ENCODE data around the gene MSH2. TPM values are rescaled to one million over a fixed set of nuclear protein-coding genes. Genes with fewer than 3 reads are reported as not detected.

Gene MSH2
- total RNA-seq, 1 experiment from 2014 or later: 25.0 TPM

DNA sequence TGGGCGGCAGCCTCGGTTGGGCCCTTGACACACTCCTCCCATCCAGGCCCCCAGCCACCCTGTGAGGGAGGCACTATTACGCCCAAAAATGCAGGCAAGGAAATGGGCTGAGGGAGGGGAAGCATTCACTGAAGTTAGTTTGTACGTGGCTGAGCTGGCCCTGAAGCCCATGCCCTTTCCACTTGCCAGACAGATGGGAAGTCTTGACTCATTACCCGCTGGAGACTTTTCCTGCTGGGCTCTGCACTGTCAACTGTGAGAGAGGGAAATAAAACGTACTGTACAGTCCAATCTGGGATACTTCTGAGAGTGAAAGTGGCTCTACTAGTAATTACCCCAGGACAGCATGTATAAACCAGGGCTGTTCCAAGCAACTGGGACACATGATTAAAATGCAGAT lies 125.9 kb downstream of the MSH2 start:
- DNase-seq (ENCODE audit: extremely low read depth, low read depth): no peak

DNA sequence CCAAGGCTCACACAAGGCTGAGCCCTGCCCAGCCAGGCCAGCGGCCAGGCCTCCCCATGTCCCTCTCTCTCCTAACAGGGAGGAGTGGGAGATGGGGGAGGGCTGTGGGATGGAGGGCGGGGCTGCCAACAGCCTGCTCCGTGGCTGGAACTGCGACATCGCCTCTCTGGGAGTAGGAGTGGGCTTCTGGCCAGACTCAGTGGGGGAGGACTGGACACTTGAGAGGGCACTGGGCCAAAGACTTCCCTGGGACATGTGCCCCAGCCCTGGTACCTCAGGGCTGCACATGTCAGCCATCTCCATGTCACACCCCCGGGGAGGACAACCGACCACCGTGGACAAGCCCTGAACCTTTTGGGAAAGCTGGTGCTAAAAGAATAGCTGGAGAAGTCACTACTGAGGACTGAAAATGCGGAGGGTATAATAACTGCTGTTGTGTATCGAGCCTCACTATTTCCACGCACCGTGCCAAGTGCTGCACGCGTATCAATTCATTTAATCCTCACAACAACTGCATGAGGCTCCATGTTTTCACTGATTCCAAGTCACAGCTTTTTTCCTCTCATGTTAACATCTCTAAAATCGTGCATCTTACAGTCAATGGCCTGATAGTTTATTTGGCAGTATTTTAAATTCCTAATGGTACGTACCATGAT lies 127.3 kb downstream of the MSH2 start:
- no peak for DNase-seq (ENCODE audit: extremely low read depth, low read depth)

DNA sequence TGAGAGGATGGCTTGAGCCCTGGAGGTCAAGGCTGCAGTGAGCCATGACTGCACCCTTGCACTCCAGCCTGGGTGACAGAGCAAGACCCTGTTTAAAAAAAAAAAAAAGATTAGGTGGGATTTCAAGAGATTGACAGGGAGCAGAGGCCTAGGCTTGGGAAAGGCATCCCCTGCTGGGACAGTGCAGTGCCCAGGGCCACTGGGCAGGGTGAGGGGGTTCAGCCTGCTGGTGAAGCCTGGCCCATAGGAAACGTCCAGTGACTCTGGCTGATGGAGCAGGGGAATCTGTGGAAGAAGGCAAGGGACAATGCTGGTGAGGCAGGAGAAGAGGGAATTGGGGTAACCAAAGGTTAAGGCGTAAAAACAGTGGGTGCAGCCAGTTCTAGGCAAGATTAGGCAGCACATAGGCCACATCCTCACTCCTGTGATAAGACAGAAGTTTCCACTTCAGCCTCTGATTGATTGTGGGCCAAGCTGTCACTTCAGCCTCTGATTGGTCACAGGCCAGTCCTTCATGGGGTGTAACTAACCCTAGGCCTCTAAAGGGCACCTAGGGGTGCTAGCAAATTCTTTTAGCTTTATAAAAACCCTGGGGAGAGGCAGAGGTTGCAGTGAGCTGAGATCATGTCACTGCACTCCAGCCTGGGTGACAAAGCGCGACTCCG lies 128.6 kb downstream of the MSH2 start:
- DNase-seq (ENCODE audit: extremely low read depth, low read depth): no peak

Small RNA genes within 50 kb of the gene (small RNA-seq; reads per million reads assigned to genes)
- 0 reads per million in 2 experiments for gene MIR559
- gene RF00017: 0 reads per million in 2 experiments
- gene RN7SKP119: 0 to 0.41 reads per million in 2 experiments

Other genes starting within 250 kb of the MSH2 start
- gene STPG4, start 247.8 kb upstream of the MSH2 start, total RNA-seq (2014; rRNA removed; shearing (Covaris generic)): 0.32 TPM in 1 of 2 replicates, not detected in the other
- gene CALM2, start 226.6 kb upstream of the MSH2 start, total RNA-seq (2014; rRNA removed; shearing (Covaris generic)): 540 and 562 TPM in 2 replicates
- gene EPCAM, start 33.8 kb upstream of the MSH2 start, total RNA-seq (2014; rRNA removed; shearing (Covaris generic)): 0.67 and 2.1 TPM in 2 replicates
- 0.02 and 0.06 TPM in 2 replicates for gene KCNK12, start 167.8 kb downstream of the MSH2 start, total RNA-seq (2014; rRNA removed; shearing (Covaris generic))

All from NCI-H460 (cell line).